ENCODE measurements around the gene TPSAB1.

TPSAB1 gene

DNA sequence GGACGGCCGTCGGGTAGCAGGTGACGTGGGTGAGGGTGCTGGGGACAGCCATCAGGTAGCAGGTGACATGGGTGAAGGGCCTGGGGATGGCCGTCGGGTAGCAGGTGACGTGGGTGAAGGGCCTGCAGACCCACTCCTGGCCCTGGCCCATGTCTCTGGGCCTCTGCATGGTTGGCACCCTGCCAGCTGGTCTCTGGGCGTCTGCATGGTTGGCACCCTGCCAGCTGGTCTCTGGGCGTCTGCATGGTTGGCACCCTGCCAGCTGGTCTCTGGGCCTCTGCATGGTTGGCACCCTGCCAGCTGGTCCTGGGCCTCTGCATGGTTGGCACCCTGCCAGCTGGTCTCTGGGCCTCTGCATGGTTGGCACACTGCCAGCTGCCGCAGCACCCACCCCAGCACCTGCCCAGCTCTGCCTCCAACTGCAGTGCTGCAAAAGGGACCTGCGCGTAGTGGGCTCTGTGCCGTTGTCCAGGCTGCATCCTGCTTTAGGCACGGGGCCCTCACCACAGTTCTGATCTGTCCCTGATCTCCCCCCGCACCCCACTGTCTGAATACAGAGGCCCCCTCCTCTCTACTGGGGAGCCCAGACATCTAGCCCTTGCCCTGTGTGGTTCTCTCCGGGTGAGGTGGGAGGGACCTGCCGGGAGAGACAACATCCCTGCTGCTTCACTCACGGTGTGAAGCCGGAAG lies 31.4 kb downstream of the TPSAB1 start:
- peak; percentile 16 for DNase-seq

DNA sequence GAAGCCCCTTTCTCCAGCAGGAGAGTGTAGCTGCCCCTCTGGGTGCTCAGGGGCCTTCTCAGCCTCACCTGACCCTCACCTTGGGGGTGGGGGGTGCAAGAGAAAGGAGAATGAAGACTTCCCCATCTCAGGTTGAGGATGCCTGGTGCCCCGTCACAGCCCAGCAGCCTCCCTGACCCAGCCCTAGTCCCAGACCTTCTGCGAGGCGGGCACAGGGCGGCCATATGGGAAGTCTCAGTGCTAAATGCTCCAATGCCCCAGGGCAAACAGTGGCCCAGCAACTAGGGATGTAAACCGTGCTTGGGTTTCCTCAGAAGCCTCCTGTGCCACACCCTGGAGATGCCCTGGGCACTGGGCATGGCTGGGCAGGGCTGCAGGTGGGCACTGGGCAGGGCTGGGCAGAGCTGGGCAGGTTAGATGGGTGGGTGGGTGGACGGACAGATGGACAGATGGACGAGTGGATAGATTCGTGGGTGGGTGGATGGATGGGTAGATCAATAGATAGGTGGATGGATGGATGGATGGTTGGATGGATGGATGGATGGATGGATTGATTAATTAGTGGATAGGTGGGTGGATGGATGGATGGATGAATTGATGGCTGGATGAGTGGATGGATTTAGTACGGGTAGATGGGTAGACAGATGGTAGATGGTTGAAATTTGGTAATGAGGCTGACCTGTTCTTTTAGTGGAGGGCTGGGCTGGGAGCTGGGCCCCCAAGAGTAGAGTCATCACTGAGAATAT lies 32.1 kb downstream of the TPSAB1 start:
- DNase-seq = no peak

DNA sequence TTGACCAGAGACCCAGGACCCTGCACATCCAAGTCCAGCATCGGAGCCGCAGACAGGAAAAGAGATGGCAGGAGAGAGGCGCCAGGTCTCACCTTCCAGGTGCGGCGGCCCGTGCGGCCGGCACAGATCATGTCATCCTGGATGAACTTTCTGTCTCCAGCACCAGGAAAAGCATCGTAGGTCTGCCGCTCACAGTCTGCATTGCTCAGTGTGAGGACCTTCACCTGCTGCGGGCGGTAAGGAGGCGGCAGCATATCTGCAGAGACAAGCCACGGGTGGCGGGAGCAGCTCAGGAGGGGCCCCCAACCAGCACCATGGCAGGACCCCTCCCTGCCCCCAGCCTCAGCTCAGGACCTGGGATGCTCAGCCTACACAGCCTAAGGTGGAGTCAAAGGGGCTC lies 33.3 kb downstream of the TPSAB1 start:
- no peak for DNase-seq

DNA sequence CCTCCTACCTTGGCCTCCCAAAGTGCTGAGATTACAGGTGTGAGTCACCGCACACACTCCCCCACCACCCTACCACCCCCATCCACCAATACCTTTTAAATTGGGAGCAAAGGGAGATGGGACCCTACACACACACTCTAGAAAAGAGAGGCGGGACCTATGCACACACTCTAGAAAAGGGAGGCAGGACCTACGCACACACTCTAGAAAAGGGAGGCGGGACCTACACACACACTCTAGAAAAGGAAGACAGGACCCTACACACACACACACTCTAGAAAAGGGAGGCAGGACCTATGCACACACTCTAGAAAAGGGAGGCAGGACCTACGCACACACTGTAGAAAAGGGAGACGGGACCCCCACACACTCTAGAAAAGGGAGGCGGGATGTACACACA lies 34.3 kb downstream of the TPSAB1 start:
- no peak for DNase-seq

DNA sequence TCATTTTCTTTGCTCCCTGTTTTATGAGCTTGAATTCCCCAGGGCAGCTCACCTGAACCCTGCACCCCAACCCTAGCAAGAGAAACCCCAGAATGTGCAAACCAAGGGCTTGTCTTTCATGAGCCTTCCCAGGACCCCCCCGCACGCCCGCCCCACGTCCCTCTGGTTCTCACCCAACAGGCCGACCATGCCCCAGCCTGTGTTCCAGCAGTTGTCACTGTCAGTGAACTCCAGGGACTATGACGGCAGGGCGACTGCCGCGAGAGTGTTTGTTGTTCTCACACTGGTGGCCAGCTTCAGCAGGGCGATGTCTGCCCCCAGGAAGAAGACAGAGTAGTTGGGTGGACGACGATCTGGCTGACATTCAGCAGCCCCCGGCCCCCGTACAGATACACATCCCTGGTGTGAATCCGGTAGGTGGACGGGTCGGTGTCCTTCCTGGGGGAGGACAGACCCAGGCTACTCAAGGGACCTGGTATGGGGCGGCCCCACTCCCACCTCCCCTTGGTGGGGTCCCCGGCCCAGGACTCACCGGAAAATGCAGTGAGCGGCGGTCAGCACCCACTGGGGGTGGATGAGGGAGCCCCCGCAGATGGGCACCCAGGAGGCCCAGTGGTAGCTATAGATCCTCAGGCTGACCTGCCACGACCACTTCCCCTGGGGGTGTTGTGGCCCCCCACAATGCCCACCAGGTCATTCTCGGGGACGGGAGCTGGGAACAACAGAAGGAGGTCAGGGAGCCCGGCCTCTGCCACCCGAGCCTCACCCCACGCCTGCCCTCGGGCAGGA lies 35.5 kb downstream of the TPSAB1 start:
- DNase-seq = no peak

DNA sequence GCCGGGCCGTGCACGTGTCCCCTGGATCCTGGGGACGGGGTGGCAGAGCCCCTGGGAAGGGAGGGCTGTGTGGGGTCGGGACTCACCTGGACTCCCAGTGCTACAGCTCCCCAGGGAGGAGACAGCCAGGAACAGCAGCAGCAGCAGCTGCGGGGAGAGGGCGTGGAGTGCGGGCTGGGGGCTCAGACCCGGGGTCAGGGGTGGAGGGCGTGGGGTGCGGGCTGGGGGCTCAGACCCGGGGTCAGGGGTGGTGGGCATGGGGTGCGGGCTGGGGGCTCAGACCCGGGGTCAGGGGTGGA lies 36.0 kb downstream of the TPSAB1 start:
- DNase-seq = no peak

DNA sequence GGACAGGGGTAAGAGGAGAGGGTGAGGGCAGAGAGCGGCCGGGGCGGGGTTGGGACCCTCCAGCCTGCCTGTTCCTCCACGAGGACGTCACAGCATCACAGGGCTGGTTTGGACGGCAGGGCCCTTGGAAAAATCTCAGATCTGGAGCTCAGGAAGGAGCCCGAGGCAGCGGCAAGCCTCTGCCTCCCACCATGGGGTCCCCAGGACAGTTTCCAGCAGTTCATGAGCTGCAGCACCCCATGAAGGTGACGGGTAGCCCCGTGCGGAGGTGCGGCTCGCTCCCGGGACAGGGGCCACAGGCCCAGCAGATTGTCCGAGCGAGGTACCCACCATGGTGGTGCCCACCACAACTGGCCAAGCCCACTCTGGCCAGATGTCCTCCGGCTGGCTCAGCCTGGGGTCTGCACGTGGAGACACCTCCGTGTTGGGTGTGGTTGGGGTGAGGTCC lies 36.7 kb downstream of the TPSAB1 start:
- DNase-seq = no peak

DNA sequence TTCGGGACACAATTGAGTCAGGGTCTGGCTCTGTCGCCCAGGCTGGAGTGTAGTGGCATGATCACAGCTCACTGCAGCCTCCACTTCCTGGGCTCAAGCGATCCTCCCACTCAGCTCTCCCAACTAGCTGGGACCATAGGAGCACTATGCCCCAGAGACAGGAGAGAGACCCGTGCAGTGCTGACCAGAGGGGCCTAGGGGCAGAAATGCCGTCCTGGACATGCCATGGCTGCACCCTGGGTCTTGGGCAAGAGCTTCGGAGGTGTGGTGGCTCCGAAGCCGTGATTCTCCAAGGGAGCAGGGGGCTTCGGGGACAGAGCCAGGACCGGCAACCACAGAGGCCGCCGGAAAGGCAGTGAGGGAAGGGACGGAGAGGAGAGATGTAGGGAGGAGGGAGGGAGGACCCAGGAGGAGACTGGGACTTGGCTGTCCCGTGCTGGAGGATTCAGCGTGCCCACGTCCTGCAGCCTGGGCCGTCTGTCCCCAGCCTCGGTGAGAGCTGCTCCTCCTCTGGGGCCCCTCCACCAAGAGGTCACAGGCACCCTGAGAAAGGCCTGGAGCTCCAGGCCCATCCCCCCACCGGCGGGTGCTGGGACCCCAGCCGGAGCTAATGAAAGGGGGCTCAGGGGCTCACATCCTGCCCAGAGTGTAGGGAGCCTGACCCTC lies 37.2 kb downstream of the TPSAB1 start:
- no peak for DNase-seq

DNA sequence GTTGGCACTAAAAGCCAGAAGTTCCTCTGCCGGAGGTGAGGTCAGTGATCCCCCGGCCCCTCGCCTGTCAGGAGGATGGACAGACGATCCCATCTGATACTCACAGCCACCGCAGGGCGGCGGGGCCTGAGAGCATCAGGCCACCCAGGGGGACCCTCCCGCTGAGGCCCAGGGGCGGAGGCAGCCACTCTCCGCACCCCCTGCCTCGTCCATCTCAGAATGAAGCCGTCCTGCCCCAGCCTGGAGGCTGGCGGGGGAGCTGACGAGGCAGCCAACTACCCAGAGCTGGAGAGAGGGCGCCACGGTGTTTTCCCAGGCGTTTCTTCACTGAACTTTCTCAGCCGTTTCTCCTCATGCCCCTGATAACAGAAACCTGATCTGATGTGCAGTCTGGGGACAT lies 38.0 kb downstream of the TPSAB1 start:
- DNase-seq = no peak

DNA sequence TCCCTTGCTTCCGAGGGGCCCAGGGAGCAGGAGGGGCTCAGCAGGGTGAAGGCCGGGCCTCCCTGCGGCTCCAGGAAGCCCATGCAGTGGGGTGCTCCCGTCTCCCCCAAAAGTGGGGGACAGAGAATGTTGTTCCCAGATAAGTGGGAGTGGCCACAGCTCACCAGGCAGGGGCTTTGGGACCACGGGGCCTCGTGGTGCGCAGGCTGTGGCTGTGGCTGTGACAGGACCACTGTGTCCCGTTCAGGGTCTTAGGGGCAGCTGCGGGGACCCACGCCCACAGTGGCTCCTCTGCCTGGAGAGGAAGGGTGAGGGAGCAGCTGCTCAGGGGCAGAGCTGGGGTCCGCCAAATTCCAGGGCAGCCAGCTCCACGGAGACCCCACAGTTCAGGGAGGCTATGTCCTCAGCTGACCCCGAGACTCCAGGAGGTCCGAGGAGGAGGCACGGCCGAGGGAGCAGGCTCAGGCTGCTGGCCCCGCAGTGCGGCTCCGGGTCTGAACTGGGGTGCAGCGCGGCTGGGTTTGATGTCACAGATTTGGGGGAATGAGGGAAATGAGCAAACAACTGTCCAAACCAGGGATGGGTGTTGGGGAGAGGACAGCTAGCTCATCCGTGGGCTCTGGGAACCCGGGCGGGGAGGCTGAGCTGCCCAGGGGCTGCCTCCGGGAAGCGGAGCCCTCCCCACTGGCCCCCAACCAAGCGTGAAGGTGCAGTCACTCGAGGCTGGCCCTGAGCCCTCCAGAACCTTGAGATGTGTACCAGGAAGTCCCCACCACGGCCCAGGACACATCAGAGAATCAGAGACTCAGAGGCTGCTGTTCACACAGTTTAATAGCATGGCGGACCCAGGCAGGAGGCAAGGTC lies 38.8 kb downstream of the TPSAB1 start:
- no peak for DNase-seq

DNA sequence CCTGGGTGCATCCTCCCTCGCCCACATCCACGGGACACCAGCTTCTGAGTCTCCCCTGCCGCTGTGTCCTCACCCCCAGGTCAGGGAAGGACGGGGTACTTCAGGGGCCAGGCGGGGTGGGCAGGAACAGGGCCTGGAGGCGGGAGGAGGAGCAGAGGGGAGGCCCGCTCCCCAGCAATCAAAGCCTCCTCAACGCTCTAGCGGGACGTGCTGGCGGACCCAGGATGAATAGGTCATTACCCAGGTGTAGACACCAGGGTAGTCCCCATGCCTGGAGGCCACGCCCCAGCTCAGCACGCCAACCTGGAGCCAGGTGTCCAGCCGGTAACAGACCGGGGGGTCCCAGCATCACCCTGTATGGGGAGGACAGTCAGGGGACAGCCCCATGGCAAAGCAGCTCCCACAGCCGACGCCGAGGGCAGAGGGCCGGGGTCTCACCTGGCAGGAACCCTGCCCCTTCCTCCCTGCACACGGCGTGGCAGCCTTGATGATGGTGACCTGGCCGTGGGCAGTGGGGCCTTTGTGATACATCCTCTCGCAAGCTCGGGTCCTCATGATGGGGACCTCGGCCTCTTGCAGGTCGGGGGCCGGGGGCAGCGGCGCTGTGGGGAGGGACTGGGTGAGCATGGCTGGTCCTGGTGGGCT lies 39.6 kb downstream of the TPSAB1 start:
- no peak for DNase-seq

DNA sequence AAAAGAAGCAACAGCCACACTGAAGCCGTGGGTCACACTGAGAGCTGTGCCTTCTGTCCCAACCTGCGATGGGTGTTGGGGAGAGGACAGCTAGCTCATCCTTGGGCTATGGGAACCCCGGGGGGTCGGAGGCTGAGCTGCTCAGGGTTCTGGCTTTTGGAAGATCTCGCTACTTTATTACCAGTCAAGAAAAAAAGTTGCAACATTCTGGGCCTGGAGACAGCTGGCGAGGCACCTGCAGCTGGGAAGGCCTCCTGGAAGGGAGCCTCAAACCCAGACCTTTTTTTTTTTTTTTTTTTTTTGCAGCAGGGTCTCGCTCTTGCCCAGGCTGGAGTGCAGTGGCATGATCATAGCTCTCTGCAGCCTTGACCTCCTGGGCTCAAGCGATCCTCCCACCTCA lies 40.3 kb downstream of the TPSAB1 start:
- DNase-seq = no peak

DNA sequence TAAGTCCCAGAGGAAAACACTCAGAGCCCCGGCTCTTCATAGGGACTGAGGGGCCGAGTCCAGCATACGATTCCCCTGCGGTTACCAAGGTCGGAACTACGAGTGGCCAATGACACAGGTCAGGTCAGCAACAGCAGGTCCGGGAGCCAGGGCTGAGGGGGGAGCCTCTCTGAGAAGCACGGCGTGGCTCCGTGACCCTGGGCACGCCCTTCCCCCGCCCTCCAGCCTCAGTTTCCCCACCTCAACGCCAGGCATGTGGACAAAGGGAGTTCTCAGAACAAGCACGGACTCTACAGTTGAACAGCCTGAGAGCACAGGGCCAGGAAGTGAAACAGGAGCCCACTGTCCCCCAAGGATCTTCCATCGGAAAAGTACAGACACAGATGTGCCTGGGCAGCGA lies 41.0 kb downstream of the TPSAB1 start:
- no peak for DNase-seq

DNA sequence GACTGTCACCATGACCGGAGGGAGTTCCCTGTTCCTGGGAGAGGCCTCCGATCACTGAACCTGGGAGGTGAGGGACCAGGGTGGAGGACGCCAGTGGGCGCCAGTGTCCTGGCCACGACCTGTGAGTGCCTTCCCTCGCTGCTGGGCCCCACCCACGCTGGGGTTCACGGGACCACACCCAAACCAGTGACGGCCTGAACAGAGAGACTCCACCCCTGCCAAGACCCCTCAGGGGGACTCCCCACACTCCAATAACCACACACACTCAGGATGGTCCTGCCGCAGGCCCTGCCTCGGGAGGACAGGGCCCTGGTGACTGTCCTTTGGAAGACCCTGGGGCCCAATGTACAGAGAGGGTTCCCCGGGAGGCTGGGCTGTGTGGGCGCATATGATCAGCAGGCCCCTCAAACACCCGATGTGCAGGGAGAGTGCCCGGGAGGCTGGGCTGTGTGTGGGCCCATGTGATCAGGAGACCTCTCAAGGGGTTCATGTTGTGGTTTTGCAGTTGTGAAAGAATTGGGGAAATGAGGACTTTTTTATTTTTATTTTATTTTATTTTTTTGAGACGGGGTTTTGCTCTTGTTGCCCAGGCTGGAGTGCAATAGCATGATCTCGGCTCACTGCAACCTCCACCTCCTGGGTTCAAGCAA lies 41.9 kb downstream of the TPSAB1 start:
- DNase-seq = no peak

DNA sequence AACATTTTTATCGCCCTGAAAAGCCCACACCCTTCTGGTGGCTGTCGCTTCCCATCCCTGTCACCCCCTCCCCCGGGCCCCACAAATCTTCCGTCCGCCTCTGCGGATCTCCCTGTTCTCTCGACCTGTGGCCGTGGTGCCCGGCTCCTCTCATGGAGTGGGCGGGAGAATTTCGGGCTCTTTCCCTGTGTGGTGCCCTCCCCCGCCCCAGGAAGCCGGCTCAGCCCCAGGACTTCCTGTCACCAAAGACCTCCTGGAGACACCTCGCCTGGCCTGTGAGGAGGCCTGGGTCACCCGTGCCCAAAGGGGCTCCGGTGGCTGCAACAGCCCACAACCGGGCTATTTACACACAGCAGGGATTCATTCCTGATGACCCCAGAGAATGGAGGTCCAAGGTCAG lies 42.8 kb downstream of the TPSAB1 start:
- DNase-seq = no peak

DNA sequence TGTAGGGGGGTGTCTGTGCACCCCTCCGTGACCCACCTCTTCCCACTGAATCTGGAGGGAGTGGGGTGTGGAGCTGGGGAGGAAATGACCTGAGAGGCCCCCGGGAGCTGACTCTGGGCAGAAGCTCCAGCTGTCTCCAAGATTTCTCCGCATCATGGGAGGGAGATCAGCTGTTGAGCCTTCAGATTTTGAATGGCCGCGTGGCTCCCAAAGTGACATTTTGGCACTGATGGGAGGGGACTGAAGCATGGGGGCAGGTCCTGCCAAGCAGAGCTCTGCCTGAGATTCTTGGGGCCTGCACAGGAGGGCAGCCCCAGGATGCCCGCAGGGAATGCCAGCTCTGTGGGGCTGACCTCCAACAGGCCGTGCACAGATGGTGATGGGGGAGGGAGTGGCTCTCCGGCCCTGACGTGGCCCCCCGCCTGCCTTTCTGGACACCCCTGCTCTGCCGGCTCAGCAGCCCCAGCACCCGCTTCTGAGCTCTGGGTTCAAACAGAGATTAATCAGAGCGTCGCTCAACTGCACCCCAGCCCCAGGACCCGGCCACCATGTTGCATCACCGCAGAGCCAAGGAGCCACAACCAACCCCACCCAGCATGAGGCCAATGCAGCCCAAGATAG lies 43.6 kb downstream of the TPSAB1 start:
- DNase-seq = no peak

DNA sequence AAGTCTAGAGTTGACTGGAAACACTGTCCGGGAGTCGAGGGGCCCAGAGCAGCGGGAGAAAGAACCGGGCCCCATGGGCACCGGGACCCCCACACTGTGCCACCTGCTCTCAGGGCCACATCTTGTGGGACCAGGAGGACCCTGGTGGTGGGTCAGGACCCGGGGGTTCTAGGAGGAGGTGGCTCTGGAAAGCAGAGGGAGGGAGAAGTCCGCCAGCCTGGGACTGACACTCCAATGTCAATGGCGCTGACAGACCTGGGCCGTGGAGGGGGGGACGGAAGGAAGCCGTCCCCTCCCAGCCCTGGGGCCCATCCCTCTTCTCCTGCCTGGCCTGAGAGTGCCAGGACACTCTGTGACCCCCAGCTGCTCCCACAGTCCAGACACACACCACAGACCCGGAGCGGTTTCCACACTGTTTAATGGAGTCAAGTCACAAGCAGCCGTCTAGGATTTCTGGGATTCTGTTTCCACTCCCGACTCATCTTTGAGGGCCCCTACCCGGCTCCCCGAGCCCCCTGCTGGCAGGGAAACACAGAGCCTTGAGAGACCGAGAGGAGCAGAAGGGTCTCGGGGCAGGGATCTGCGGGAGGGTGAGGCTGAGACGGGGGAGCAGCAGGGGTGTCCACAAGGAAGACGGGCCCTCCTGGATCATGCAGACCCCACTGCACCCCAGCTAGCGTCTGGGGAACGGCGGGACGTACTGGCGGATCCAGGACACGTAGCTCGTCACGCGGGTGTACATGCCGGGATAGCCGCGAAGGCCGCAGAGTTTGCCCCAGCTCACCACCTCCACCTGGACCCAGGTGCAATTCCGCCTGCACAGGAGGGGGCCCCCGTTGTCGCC lies 45.4 kb downstream of the TPSAB1 start:
- no peak for DNase-seq

DNA sequence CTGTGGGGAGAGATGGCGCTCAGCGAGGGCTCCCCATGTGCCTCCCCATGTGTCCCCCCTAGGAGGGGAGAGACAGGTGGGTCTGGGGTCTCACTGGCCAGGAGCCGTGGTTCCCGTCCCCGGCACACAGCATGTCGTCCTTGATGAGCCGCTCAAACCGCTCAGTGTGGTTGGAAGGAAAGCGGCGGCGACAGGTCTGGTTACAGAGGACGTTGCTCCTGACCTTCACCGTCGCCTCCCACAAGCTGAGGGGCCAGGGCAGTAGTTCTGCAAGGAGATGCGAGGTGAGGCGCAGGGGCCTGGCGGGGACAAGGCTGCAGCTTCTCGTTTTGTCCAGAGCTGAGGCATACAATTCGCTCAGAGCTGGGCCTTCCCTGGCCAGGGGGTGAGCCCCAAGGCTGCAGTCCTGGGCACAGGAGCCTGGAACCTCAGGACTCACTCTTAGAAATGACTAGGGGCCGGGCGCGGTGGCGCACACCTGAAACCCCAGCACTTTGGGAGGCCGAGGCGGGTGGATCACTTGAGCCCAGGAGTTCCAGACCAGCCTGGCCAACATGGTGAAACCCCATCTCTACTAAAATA lies 46.1 kb downstream of the TPSAB1 start:
- DNase-seq = no peak

DNA sequence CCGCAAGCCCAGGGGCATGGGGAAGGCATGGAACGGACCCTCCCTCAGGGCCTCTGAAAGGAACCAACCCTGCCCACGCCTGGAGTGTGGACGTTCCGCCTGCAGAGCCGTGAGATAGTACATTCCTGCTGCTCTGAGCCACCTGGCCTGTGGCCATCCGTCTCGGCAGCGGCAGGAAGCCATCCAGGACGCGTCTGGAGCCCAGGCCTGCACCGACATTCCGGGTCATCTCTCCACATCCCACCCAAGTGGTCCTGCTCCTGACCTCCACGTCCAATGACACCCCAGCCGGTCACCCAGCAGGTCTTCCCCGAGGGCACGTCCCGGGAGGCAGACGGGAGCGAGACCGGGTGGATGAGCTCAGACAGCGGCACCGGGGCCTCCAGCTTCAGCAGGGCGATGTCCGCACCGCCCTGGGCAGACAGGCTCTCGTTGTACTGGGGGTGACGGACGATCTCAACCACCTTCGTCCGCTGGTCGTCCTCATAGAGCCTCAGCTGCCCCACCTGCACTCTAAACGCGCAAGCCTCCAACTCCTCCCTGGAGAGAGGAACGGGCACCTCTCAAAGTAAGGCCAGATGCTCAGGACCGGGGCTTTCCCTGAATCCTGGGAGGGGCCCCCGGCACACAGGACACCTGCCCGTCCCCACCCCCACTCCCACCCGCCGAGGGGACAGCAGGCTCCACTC lies 47.6 kb downstream of the TPSAB1 start:
- no peak for DNase-seq

Data from CD4-positive, alpha-beta T cell treated with Interleukin-17A for 4 hours (primary cell).